HepG2 (cell line): Measurements from ENCODE around the gene RILPL1. TPM values are rescaled to one million over a fixed set of nuclear protein-coding genes. Genes with fewer than 3 reads are reported as not detected.

ENCODE experiments used
- AGO1 ChIP-seq: fragments of 200-400 bp; formaldehyde crosslinking; IDR thresholded peaks from 2 replicates; pipeline ENCODE4 v1.6.1; 2017; ENCODE audit warnings: mild to moderate bottlenecking, low read depth, low read length, moderate library complexity; ENCODE audit not compliant: poor library complexity, severe bottlenecking
- DMAP1 ChIP-seq: IDR thresholded peaks from 2 replicates; pipeline ENCODE4 v1.6.1; 2016
- HNRNPLL ChIP-seq: fragments of 200-400 bp; formaldehyde crosslinking; IDR thresholded peaks from 2 replicates; pipeline ENCODE4 v1.6.1; 2017; ENCODE audit warnings: mild to moderate bottlenecking, low read depth, low read length; ENCODE audit not compliant: poor library complexity, severe bottlenecking
- MEIS2 ChIP-seq: sonication (generic); formaldehyde crosslinking; IDR thresholded peaks from 2 replicates; pipeline ENCODE4 v1.9.0; 2021; ENCODE audit warnings: mild to moderate bottlenecking, missing genetic modification reagents
- MXI1 ChIP-seq: IDR thresholded peaks from 3 replicates; pipeline ENCODE4 v1.6.1; 2012; ENCODE audit warnings: low read depth, low read length, inconsistent platforms, borderline replicate concordance
- NONO ChIP-seq, 2 experiments: fragments of 450-650 bp in 1 of 2; sonication (generic) in 1 of 2; formaldehyde crosslinking in 1 of 2; IDR thresholded peaks in 1 of 2; conservative IDR thresholded peaks in 1 of 2; 2 replicates each; pipeline versions ENCODE4 v1.6.1 to v1.8.0; 2017 to 2022; ENCODE audit warnings: mild to moderate bottlenecking in 1 of 2, missing genetic modification reagents in 1 of 2, moderate library complexity in 1 of 2
- SIN3A ChIP-seq: IDR thresholded peaks from 2 replicates; pipeline ENCODE4 v1.6.1; 2011; ENCODE audit warnings: low read depth, mild to moderate bottlenecking, control low read depth, low read length, borderline replicate concordance
- SMAD9 ChIP-seq: sonication (generic); formaldehyde crosslinking; IDR thresholded peaks from 2 replicates; pipeline ENCODE4 v1.5.1; 2020; ENCODE audit warnings: mild to moderate bottlenecking, missing genetic modification reagents
- SP1 ChIP-seq, 2 experiments: fragments of 450-650 bp in 1 of 2; sonication (generic) in 1 of 2; formaldehyde crosslinking in 1 of 2; IDR thresholded peaks; 2 replicates each; pipeline versions ENCODE4 v1.4.0 to v1.6.1; 2016 to 2020; ENCODE audit warnings: missing genetic modification reagents in 1 of 2
- THAP11 ChIP-seq: IDR thresholded peaks from 2 replicates; pipeline ENCODE4 v1.6.1; 2016; ENCODE audit warnings: missing biosample characterization, missing genetic modification reagents
- ZNF235 ChIP-seq: sonication (generic); formaldehyde crosslinking; IDR thresholded peaks from 2 replicates; pipeline ENCODE4 v1.8.1; 2023; ENCODE audit warnings: mild to moderate bottlenecking, missing genetic modification reagents, borderline replicate concordance
- ZNF451 ChIP-seq: sonication (generic); formaldehyde crosslinking; IDR thresholded peaks from 2 replicates; pipeline ENCODE4 v1.5.0; 2020; ENCODE audit warnings: mild to moderate bottlenecking, missing genetic modification reagents
- ZNF749 ChIP-seq: sonication (generic); formaldehyde crosslinking; IDR thresholded peaks from 2 replicates; pipeline ENCODE4 v1.8.0; 2022; ENCODE audit warnings: mild to moderate bottlenecking, missing genetic modification reagents, moderate library complexity, borderline replicate concordance
- ZNF761 ChIP-seq: sonication (generic); formaldehyde crosslinking; conservative IDR thresholded peaks from 2 replicates; pipeline ENCODE4 v1.4.0; 2020; ENCODE audit warnings: mild to moderate bottlenecking, missing genetic modification reagents
- ZNF777 ChIP-seq: sonication (generic); formaldehyde crosslinking; IDR thresholded peaks from 2 replicates; pipeline ENCODE4 v1.4.0; 2020; ENCODE audit warnings: missing genetic modification reagents
- ZNF782 ChIP-seq: sonication (generic); formaldehyde crosslinking; IDR thresholded peaks from 2 replicates; pipeline ENCODE4 v1.4.0; 2020; ENCODE audit warnings: missing genetic modification reagents, mild to moderate bottlenecking, borderline replicate concordance
- polyA plus RNA-seq, 8 experiments: library from polyadenylated mRNA; depleted of rRNA in 3 of 8; stranded (reverse) in 7 of 8; unstranded in 1 of 8; fragments of >200 nt; fragmentation: Illumina TruSeq in 4 of 8; extraction: Trizol in 4 of 8; gene quantifications; 2 replicates each; pipeline versions ENCODE4 v1.2.1 to v1.2.3, GENCODE V29; 2011 to 2016; ENCODE audit warnings: low read depth in 4 of 8, missing spikeins in 1 of 8, mixed read lengths in 1 of 8; ENCODE audit not compliant: insufficient read depth in 1 of 8
- total RNA-seq, 5 experiments: library from RNA; depleted of rRNA; stranded (reverse); fragments of >200 nt; fragmentation: Illumina TruSeq; extraction: Trizol; gene quantifications; 2 replicates each; pipeline ENCODE4 v1.2.3, GENCODE V29; 2016; ENCODE audit warnings: low read depth in 1 of 5
- TF ChIP-seq, protein P1 (sequence below): sonication (generic); formaldehyde crosslinking; IDR thresholded peaks from 2 replicates; pipeline ENCODE4 v1.4.0; 2020; ENCODE audit warnings: mild to moderate bottlenecking, missing genetic modification reagents
- TF ChIP-seq, protein P2 (sequence below): IDR thresholded peaks from 2 replicates; pipeline ENCODE4 v1.6.1; 2016; ENCODE audit warnings: mild to moderate bottlenecking
- TF ChIP-seq, protein P3 (sequence below), 2 experiments: sonication (generic) in 1 of 2; formaldehyde crosslinking in 1 of 2; IDR thresholded peaks; 2 replicates each; pipeline versions ENCODE4 v1.4.0 to v1.6.1; 2018 to 2020; ENCODE audit warnings: missing genetic modification reagents in 2 of 2, borderline replicate concordance in 1 of 2, low read depth in 1 of 2, mild to moderate bottlenecking in 1 of 2, missing biosample characterization in 1 of 2
- TF ChIP-seq, protein P4 (sequence below): sonication (generic); formaldehyde crosslinking; IDR thresholded peaks from 2 replicates; pipeline ENCODE4 v1.8.0; 2022; ENCODE audit warnings: missing genetic modification reagents, mild to moderate bottlenecking, borderline replicate concordance

Gene RILPL1
- total and polyA plus RNA-seq, 2 of the 13 experiments (the other 11 are each of a cell fraction or from before 2014, with no cell fraction given), result 5.8 to 28.4 TPM

DNA sequence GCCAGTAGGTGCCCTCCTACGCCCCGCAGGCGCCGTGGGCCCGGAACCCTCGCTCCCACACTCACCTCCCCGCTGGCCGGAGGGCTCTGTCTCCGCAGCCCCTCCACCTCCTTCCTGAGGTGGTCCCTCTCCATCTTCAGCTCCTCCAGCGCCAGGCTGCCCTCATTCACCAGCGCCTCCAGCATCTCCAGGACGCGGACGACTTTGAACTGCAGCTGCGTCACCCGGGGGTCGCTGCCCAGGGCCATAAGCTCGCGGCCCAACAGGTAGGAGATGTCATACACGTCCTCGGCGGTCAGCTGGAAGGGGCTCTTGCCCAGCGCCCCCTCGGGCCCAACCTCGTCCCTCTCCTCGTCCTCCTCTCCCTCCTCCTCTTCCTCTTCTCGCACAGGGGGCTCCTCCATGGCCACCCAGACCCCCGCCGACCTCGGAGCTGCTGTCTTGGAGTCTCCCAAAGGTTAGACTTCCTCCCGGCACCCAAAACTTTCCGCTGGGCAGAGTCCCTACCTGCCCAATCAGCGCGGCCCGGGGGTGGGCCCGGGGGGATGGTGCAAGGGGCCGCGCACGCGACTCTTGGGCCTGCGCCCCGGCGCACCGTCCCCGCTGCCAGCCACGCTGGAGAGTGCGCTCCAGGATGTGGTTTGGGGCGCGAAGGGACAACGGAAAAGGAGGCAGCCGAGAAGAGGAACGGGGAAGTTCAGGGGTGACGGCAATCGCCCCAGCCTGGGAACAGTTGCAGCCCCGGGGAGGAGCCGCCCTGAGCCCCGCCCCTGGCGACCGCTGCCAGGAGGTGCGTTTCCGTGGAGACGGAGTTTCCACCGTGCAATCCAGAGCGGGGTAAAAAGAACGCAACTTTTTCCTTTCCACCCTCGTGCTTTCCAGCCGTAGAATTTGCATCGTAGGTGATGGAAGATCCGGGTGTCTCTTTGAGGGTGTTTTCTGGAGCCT lies 97.2 kb downstream of the RILPL1 start, which contains the start of gene RILPL2 (continued):
- TF ChIP-seq NONO (IDR thresholded peaks at IDR 0.05), result no peak
- TF ChIP-seq NONO (CRISPR knock-in tag; conservative IDR thresholded peaks at IDR 0.05), result no peak
- TF ChIP-seq DMAP1 (CRISPR knock-in tag), result peak; percentile 65; the same call in 1 of the 2 replicates
- peak; percentile 61 for TF ChIP-seq HNRNPLL
- TF ChIP-seq ZNF782 (CRISPR knock-in tag), result peak; percentile 89
- TF ChIP-seq ZNF451 (CRISPR knock-in tag), result 0 out of 2 replicates have a peak, but pooled peaks have one; percentile 11
- no peak for TF ChIP-seq SP1 (IDR thresholded peaks at IDR 0.05)
- TF ChIP-seq SP1 (CRISPR knock-in tag; IDR thresholded peaks at IDR 0.05), result peak; percentile 59; the same call in 1 of the 2 replicates
- TF ChIP-seq, protein P1, sequence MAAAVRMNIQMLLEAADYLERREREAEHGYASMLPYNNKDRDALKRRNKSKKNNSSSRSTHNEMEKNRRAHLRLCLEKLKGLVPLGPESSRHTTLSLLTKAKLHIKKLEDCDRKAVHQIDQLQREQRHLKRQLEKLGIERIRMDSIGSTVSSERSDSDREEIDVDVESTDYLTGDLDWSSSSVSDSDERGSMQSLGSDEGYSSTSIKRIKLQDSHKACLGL (CRISPR knock-in tag), result peak; percentile 32; the same call in 1 of the 2 replicates
- peak; percentile 60; the same call in 1 of the 2 replicates for TF ChIP-seq SIN3A
- TF ChIP-seq ZNF761 (CRISPR knock-in tag), result peak; percentile 85; the same call in 1 of the 2 replicates
- TF ChIP-seq, protein P2, sequence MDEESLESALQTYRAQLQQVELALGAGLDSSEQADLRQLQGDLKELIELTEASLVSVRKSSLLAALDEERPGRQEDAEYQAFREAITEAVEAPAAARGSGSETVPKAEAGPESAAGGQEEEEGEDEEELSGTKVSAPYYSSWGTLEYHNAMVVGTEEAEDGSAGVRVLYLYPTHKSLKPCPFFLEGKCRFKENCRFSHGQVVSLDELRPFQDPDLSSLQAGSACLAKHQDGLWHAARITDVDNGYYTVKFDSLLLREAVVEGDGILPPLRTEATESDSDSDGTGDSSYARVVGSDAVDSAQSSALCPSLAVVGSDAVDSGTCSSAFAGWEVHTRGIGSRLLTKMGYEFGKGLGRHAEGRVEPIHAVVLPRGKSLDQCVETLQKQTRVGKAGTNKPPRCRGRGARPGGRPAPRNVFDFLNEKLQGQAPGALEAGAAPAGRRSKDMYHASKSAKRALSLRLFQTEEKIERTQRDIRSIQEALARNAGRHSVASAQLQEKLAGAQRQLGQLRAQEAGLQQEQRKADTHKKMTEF, result peak; percentile 41; the same call in 1 of the 2 replicates
- TF ChIP-seq ZNF235 (CRISPR knock-in tag), result peak; percentile 69; the same call in 1 of the 2 replicates
- TF ChIP-seq, protein P3, sequence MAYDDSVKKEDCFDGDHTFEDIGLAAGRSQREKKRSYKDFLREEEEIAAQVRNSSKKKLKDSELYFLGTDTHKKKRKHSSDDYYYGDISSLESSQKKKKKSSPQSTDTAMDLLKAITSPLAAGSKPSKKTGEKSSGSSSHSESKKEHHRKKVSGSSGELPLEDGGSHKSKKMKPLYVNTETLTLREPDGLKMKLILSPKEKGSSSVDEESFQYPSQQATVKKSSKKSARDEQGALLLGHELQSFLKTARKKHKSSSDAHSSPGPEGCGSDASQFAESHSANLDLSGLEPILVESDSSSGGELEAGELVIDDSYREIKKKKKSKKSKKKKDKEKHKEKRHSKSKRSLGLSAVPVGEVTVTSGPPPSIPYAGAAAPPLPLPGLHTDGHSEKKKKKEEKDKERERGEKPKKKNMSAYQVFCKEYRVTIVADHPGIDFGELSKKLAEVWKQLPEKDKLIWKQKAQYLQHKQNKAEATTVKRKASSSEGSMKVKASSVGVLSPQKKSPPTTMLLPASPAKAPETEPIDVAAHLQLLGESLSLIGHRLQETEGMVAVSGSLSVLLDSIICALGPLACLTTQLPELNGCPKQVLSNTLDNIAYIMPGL (CRISPR knock-in tag; IDR thresholded peaks at IDR 0.05; ENCODE audit: borderline replicate concordance in 1 of 2, low read depth in 1 of 2), result peak; percentile 22 to 77; a peak in 2 of 4 replicates
- peak; percentile 27; the same call in 1 of the 2 replicates for TF ChIP-seq ZNF777
- no peak for TF ChIP-seq THAP11 (CRISPR knock-in tag)
- TF ChIP-seq, protein P4, sequence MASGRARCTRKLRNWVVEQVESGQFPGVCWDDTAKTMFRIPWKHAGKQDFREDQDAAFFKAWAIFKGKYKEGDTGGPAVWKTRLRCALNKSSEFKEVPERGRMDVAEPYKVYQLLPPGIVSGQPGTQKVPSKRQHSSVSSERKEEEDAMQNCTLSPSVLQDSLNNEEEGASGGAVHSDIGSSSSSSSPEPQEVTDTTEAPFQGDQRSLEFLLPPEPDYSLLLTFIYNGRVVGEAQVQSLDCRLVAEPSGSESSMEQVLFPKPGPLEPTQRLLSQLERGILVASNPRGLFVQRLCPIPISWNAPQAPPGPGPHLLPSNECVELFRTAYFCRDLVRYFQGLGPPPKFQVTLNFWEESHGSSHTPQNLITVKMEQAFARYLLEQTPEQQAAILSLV, result peak; percentile 70; the same call in 1 of the 2 replicates
- peak; percentile 70; the same call in 1 of the 3 replicates for TF ChIP-seq MXI1
- peak; percentile 54; the same call in 1 of the 2 replicates for TF ChIP-seq MEIS2 (CRISPR knock-in tag)
- TF ChIP-seq ZNF749, result 0 out of 2 replicates have a peak, but pooled peaks have one; percentile 22
- TF ChIP-seq AGO1, result peak; percentile 36
- no peak for TF ChIP-seq SMAD9 (CRISPR knock-in tag)
